HepG2 (cell line): ENCODE data around the gene GATM. TPM values are rescaled to one million over a fixed set of nuclear protein-coding genes. Genes with fewer than 3 reads are reported as not detected.

Experiments used
- AGO1 ChIP-seq: fragments of 200-400 bp; formaldehyde crosslinking; IDR thresholded peaks from 2 replicates; pipeline ENCODE4 v1.6.1; 2017; ENCODE audit warnings: mild to moderate bottlenecking, low read depth, low read length, moderate library complexity; ENCODE audit not compliant: poor library complexity, severe bottlenecking
- BRCA1 ChIP-seq: sonication (generic); formaldehyde crosslinking; IDR thresholded peaks from 2 replicates; pipeline ENCODE4 v1.4.0; 2020; ENCODE audit warnings: missing genetic modification reagents
- FLYWCH1 ChIP-seq: sonication (generic); formaldehyde crosslinking; IDR thresholded peaks from 2 replicates; pipeline ENCODE4 v1.8.1; 2023; ENCODE audit warnings: mild to moderate bottlenecking, missing genetic modification reagents
- FUBP1 ChIP-seq: sonication (generic); formaldehyde crosslinking; IDR thresholded peaks from 2 replicates; pipeline ENCODE4 v1.5.1; 2020; ENCODE audit warnings: missing genetic modification reagents, mild to moderate bottlenecking, borderline replicate concordance
- IKZF5 ChIP-seq: IDR thresholded peaks from 2 replicates; pipeline ENCODE4 v1.6.1; 2018; ENCODE audit warnings: missing genetic modification reagents, mild to moderate bottlenecking, missing compliant biosample characterization
- NFKB2 ChIP-seq: sonication (generic); formaldehyde crosslinking; IDR thresholded peaks from 2 replicates; pipeline ENCODE4 v1.4.0; 2020; ENCODE audit warnings: missing genetic modification reagents, borderline replicate concordance
- PHF8 ChIP-seq: sonication (generic); formaldehyde crosslinking; IDR thresholded peaks from 2 replicates; pipeline ENCODE4 v1.5.0; 2020; ENCODE audit warnings: missing genetic modification reagents
- RFXAP ChIP-seq: sonication (generic); formaldehyde crosslinking; IDR thresholded peaks from 2 replicates; pipeline ENCODE4 v1.4.0; 2020; ENCODE audit warnings: missing genetic modification reagents, borderline replicate concordance
- SIN3A ChIP-seq: IDR thresholded peaks from 2 replicates; pipeline ENCODE4 v1.6.1; 2011; ENCODE audit warnings: low read depth, mild to moderate bottlenecking, control low read depth, low read length, borderline replicate concordance
- SNAPC2 ChIP-seq: sonication (generic); formaldehyde crosslinking; IDR thresholded peaks from 2 replicates; pipeline ENCODE4 v1.8.1; 2022; ENCODE audit warnings: mild to moderate bottlenecking, missing genetic modification reagents
- ZBTB38 ChIP-seq: sonication (generic); formaldehyde crosslinking; IDR thresholded peaks from 2 replicates; pipeline ENCODE4 v1.5.1; 2020; ENCODE audit warnings: mild to moderate bottlenecking, missing genetic modification reagents
- ZKSCAN8 ChIP-seq: IDR thresholded peaks from 2 replicates; pipeline ENCODE4 v1.6.1; 2016; ENCODE audit warnings: borderline replicate concordance, missing genetic modification reagents, missing compliant biosample characterization
- ZNF12 ChIP-seq: sonication (generic); formaldehyde crosslinking; IDR thresholded peaks from 2 replicates; pipeline ENCODE4 v1.5.0; 2020; ENCODE audit warnings: missing genetic modification reagents
- ZNF362 ChIP-seq: sonication (generic); formaldehyde crosslinking; IDR thresholded peaks from 2 replicates; pipeline ENCODE4 v1.4.0; 2020; ENCODE audit warnings: missing genetic modification reagents, mild to moderate bottlenecking, borderline replicate concordance
- ZNF432 ChIP-seq: sonication (generic); formaldehyde crosslinking; IDR thresholded peaks from 2 replicates; pipeline ENCODE4 v1.5.0; 2020; ENCODE audit warnings: missing genetic modification reagents, mild to moderate bottlenecking, borderline replicate concordance
- ZNF552 ChIP-seq: sonication (generic); formaldehyde crosslinking; IDR thresholded peaks from 2 replicates; pipeline ENCODE4 v1.9.0; 2022; ENCODE audit warnings: missing genetic modification reagents, mild to moderate bottlenecking, borderline replicate concordance
- ZNF607 ChIP-seq: sonication (generic); formaldehyde crosslinking; IDR thresholded peaks from 2 replicates; pipeline ENCODE4 v1.5.1; 2020; ENCODE audit warnings: missing genetic modification reagents, mild to moderate bottlenecking, borderline replicate concordance
- ZNF652 ChIP-seq: IDR thresholded peaks from 2 replicates; pipeline ENCODE4 v1.6.1; 2016; ENCODE audit warnings: low read depth, borderline replicate concordance
- ZNF770 ChIP-seq: sonication (generic); formaldehyde crosslinking; IDR thresholded peaks from 2 replicates; pipeline ENCODE4 v1.5.0; 2020; ENCODE audit warnings: mild to moderate bottlenecking, missing genetic modification reagents
- ZNF773 ChIP-seq: sonication (generic); formaldehyde crosslinking; IDR thresholded peaks from 2 replicates; pipeline ENCODE4 v1.4.0; 2020; ENCODE audit warnings: missing genetic modification reagents, borderline replicate concordance
- ZNF883 ChIP-seq: sonication (generic); formaldehyde crosslinking; IDR thresholded peaks from 2 replicates; pipeline ENCODE4 v1.5.1; 2020; ENCODE audit warnings: mild to moderate bottlenecking, missing genetic modification reagents; ENCODE audit errors: not compliant biosample characterization
- polyA plus RNA-seq, 8 experiments: library from polyadenylated mRNA; depleted of rRNA in 3 of 8; stranded (reverse) in 7 of 8; unstranded in 1 of 8; fragments of >200 nt; fragmentation: Illumina TruSeq in 4 of 8; extraction: Trizol in 4 of 8; gene quantifications; 2 replicates each; pipeline versions ENCODE4 v1.2.1 to v1.2.3, GENCODE V29; 2011 to 2016; ENCODE audit warnings: low read depth in 4 of 8, missing spikeins in 1 of 8, mixed read lengths in 1 of 8; ENCODE audit not compliant: insufficient read depth in 1 of 8
- total RNA-seq, 5 experiments: library from RNA; depleted of rRNA; stranded (reverse); fragments of >200 nt; fragmentation: Illumina TruSeq; extraction: Trizol; gene quantifications; 2 replicates each; pipeline ENCODE4 v1.2.3, GENCODE V29; 2016; ENCODE audit warnings: low read depth in 1 of 5

GATM gene
- total and polyA plus RNA-seq, 2 of the 13 experiments (the other 11 are each of a cell fraction or from before 2014, with no cell fraction given), result 2.1 to 16.8 TPM

- TF ChIP-seq FUBP1 (CRISPR knock-in tag) (no peak), AGO1 (peak; percentile 19), BRCA1 (CRISPR knock-in tag) (peak; percentile 58; the same call in 1 of the 2 replicates), ZNF607 (CRISPR knock-in tag) (0 out of 2 replicates have a peak, but pooled peaks have one; percentile 12), PHF8 (peak; percentile 87), ZKSCAN8 (CRISPR knock-in tag) (peak; percentile 32; the same call in 1 of the 2 replicates), FLYWCH1 (no peak), ZNF552 (CRISPR knock-in tag) (peak; percentile 49), SIN3A (0 out of 2 replicates have a peak, but pooled peaks have one; percentile 63), SNAPC2 (CRISPR knock-in tag) (0 out of 2 replicates have a peak, but pooled peaks have one; percentile 61), RFXAP (CRISPR knock-in tag) (peak; percentile 59; the same call in 1 of the 2 replicates), ZNF773 (CRISPR knock-in tag) (peak; percentile 21; the same call in 1 of the 2 replicates), IKZF5 (CRISPR knock-in tag) (peak; percentile 67; the same call in 1 of the 2 replicates), ZBTB38 (CRISPR knock-in tag) (peak; percentile 45; the same call in 1 of the 2 replicates), ZNF12 (CRISPR knock-in tag) (0 out of 2 replicates have a peak, but pooled peaks have one; percentile 33), ZNF883 (no peak), NFKB2 (CRISPR knock-in tag) (peak; percentile 64; the same call in 1 of the 2 replicates), ZNF770 (0 out of 2 replicates have a peak, but pooled peaks have one; percentile 45), ZNF652 (CRISPR knock-in tag) (0 out of 2 replicates have a peak, but pooled peaks have one; percentile 19), ZNF362 (0 out of 2 replicates have a peak, but pooled peaks have one; percentile 13), ZNF432 (CRISPR knock-in tag) (0 out of 2 replicates have a peak, but pooled peaks have one; percentile 31)
These were observed 24.0 kb upstream of the GATM start (continued) for GRCh38 chr15:45402162-45402954.
